ENCODE data around the gene AUP1.

DNA sequence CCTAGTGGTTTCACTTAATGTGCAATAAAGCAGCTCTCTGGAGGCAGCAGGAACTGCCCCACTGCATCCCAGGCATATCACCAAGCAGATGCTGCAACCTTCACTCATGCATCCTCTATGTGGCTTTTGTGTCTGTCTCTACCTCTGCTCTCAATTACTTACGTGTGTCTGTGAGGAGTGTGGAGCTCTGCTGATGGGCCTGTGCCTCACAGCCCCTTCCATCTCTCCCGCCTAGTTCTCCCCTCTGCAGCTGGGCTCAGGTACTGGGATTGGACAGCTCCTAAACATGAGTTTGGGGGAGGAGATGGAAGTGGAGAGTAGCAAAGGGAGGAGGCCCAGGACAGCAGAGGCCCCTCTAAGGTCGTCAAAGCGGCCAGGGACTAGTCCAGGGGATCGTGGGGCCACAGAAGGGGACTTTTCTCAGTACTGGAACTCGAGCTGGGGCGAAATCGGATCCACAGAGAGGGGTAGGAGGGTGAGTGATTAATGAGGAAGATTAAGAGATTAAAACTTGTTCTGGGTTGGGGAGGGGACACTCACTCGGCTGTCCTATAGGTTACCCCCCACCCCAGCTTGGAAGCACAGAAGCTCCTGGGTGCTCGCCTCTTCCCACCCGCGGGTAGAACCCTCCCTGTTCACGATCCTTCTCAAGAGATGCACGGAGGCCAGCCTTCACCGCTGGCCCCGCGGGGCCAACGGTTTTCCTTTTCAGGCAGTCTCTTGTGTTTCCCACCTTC lies 28.0 kb downstream of the AUP1 start:
- TF ChIP-seq, protein P1, sequence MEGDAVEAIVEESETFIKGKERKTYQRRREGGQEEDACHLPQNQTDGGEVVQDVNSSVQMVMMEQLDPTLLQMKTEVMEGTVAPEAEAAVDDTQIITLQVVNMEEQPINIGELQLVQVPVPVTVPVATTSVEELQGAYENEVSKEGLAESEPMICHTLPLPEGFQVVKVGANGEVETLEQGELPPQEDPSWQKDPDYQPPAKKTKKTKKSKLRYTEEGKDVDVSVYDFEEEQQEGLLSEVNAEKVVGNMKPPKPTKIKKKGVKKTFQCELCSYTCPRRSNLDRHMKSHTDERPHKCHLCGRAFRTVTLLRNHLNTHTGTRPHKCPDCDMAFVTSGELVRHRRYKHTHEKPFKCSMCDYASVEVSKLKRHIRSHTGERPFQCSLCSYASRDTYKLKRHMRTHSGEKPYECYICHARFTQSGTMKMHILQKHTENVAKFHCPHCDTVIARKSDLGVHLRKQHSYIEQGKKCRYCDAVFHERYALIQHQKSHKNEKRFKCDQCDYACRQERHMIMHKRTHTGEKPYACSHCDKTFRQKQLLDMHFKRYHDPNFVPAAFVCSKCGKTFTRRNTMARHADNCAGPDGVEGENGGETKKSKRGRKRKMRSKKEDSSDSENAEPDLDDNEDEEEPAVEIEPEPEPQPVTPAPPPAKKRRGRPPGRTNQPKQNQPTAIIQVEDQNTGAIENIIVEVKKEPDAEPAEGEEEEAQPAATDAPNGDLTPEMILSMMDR (IDR thresholded peaks at IDR 0.05) = no peak
- no peak for TF ChIP-seq POLR2A (IDR thresholded peaks at IDR 0.05)

All from esophagus squamous epithelium (tissue), 4 donors.